Measurements from ENCODE around the gene DUSP18.
"Not testable (repeated sequence)": the region's sequence is repeated elsewhere in the genome, so short reads cannot be mapped to it uniquely, and the experiment has no call there.

The DUSP18 gene

DNA sequence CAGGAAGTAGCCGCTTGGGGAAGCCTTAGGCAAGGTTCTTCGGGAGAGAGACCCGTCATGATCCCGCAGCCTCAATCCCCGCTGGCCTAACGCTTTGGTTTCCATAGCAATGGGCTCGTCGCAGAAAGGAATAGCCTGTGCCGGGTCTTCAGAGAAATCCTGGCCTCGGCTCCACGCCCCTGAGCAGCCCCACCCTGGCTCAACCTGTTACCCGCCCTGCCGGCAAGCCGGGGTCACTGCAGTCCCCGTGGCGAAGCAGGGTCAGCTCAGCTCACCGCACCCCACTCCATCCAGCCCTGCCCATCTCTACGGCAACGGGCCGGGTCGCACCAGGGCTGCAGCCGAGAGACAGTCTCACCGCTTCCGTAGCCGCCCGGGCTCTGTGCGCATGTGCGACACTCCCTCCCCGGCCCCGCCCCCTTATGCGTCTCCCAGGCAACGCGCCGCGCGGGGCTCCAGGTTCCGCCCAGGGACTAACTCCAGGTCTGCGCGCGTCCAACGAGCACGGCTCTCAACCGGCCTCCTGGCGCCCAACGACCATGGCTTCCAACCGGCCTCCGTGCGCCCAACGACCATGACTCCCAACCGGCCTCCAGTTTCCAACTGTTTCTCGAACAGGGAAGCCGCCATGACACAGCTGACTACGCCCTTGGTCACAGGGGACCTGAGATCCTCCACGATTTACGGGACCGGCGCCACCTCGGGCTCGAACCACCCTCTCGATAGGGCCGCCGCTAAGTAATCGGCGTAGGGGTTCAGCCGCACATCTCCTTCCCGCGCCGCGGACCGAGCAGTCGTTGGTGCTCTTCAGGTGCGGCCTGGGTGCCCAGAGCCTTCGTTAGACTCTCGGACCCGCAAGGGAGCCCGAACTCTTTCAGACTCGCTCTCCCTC is at the start of gene DUSP18:
TSS of gene DUSP18 (minus strand) at position 382 of the 892 bp plus-strand sequence. CDS start 3,872 bp downstream, outside the sequence.
- peak; percentile 99 for DNase-seq (ENCODE audit: low spot score)

DNA sequence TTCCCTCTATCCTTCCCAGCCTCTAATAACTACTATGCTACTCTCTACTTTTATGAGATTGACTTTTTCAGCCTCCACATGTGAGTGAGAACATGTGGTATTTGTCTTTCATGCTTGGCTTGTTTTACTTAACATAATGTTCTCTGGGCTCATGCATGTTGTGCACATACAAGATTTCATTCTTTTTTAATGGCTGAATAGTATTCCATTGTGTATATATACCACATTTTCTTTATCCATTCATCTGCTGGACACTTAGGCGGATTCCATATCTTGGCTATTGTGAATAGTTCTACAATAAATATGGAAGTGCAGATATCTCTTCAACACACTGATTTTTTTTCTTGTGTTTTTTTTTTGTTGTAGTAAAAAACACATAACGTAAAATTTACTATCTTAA is 46.4 kb upstream of the DUSP18 start:
- DNase-seq (ENCODE audit: low spot score) = no peak

DNA sequence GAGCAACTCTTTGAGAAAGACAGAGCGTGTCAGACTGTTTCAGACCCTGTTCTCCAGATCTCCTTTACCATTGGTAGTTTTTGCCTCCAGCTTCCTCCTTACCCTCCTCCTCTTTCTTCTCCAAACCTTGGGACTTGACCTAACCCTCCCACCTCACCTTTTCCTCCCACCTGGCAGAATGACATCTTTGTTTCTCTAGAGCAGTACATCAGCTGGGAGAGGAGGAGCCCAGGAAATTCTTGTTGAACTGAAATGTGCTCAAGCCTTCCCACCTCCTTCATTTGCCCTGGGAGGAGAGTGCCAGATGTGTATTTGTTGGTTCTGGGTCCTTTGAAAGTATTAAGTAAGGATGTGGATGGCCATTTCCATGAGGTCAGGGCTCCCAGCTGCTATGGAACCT is 44.4 kb upstream of the DUSP18 start:
- no peak for DNase-seq (ENCODE audit: low spot score)

DNA sequence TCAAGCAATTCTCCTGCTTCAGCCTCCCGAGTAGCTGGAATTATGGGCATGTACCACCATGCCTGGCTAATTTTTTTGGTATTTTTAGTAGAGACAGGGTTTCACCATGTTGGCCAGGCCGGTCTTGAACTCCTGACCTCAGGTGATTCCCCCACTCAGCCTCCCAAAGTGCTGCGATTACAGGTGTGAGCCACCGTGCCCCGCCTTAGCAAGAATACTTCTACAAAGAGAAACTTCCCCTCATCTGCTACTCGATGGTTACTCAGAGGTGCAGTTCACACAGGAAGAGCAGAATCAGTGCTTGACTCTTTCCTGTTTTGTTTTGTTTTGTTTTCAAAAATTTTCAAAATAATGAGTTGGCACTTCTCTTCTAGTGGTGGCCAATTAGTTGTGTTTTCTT is 42.3 kb upstream of the DUSP18 start:
- DNase-seq (ENCODE audit: low spot score) = not testable (repeated sequence)

DNA sequence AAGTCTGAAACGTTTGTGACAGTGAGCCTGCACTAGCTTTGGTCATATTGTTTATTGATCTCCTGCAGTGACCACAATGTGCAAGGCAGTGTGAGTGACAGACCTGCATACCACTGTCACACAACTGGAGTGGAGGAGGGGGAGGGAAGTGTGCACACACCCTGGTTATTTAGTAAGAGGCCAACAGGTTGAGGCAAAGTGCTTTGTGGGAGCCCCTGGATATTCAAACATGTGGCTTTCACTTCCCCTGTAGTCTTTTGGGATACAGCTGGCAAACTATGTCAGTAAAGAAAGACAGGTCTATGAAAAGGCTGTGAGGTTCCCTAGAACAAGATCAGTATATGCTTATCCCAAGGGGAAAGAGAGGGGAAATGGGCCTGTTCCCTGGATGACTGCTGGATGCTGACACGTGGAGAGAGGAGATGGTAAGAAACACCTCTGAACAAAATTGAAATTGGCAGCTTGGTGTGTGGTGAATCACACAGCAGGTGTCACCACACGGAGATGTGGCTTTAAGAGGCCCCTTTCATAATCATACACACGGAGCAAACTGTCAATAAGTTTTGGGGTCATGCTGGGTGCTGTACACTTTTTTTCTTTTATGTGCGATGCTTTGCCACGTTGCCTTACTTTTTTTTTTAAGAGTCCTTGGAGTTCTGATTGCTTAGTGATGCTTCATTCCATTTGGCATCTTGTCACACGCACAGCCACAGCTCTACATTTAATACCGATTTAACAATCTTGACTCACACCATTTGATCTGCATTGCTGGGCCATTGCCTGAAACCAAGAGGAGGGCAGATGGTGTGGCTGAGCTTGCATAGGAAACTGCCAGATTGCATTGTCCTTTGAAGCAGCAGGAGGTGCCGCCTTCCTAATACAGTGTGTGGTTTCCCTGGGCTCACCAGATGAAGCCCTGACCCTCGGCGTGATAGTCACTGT is 38.3 kb upstream of the DUSP18 start:
- DNase-seq (ENCODE audit: low spot score) = peak; percentile 91

DNA sequence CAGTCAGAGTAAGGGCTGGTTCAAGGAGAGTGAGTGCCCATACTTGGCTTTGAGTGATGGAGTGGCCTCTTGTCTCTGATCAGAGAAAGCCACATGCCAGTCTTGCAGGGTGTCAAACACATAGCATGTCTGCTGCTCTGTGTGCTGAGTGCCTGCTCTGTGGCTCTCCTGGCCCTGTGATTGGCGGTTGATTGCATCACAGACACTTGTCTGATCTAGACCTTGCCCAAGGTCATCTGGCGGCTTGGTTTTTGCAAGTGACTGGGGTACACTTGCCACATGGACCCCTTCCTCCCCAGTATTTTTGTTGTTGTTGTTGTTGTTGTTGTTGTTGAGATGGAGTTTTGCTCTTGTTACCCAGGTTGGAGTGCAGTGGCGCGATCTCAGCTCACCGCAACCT is 37.3 kb upstream of the DUSP18 start:
- DNase-seq (ENCODE audit: low spot score) = no peak

DNA sequence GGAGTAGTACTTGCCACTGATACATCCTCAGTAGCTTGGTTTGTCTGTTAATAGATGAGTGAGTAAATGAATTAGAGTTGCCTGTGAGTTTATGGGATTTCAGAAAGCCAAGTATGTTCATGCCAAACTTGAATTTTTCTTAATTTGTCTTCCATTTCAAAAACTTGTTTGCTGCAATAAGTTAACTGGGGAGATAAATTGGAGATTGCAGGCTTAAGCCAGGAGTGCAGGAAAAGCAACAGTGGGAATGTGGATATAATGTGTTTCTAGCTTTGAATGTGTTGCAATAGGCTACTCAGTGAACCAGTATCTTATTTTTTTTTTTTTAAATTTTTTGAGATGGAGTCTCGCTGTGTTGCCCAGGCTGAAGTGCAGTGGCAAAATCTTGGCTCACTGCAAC is 35.2 kb upstream of the DUSP18 start:
- no peak for DNase-seq (ENCODE audit: low spot score)

DNA sequence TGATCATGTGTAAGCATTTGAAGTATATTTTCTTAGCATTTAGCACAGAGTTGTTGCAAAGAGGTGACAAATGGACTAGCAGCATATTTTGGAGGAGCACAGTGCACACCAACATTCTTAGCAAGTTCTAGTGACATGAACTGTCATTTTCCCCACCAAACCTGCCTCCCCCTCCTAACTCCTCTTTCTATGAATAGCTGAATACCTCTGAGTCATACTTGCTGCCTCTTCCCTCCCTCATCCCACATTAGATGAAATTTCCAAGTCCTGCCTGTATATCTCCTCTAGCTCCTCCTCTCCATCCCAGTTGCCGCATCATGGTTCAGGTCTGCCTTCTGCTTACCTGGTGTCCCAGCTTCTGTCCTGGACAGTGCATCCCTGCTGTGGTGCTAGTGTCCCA is 34.2 kb upstream of the DUSP18 start:
- DNase-seq (ENCODE audit: low spot score) = peak; percentile 75

DNA sequence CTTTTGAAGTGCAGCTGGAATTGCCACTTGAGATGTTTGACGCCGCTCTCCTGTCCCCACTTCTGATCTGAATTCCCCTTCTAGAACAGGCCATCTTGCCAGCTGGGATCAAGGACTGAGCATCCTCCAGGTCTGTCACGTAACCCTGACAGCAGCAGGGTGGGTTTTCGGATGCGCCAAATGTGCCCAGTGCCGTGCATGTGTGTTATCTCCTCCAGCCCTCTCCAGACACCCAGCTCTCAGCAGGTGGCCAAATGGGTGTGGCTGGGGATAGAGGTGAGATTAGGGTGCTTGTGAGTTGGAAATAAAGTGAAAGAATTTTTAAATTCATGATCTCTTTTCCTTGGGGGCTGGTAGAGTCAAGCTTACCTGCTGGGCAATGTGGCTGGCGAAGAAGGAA is 30.3 kb upstream of the DUSP18 start:
- DNase-seq (ENCODE audit: low spot score) = no peak

DNA sequence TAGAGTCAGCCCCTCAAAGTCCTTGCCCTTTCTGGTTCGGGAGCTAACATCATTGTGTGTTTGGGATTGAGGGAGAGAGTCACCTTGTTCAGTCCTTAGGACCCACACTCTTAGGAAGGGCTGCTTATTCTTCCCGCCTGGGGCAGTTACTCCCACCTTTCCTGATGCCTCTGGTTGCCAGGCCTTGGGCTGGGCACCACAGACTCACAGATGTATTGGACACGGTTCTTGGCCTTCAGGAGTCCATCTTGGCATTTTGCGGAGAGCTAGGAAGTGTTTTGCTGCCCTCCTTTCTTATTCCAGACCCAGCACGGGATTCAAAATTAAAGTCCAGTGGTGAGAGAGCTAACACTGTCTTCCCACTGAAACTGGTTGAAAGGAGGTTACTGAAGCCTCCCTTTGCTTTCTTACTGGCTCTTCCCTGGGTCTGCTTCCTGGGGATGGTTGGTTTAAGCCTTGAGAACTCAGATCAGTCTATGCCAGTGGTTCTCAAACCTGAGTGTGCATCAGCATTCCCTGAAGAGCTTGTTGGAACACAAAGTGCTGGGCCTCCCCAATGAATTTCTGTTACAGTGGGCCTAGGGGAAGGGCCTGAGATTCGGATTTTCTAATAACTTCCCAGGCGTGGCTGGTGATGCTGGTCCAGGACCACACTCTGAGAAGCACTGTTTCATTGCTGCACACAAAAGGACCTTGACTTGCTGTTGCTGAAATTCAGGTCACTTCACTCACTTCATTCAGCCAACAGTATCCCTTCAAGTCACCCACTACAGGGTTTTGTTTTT is 28.4 kb upstream of the DUSP18 start:
- peak; percentile 2 for DNase-seq (ENCODE audit: low spot score)

DNA sequence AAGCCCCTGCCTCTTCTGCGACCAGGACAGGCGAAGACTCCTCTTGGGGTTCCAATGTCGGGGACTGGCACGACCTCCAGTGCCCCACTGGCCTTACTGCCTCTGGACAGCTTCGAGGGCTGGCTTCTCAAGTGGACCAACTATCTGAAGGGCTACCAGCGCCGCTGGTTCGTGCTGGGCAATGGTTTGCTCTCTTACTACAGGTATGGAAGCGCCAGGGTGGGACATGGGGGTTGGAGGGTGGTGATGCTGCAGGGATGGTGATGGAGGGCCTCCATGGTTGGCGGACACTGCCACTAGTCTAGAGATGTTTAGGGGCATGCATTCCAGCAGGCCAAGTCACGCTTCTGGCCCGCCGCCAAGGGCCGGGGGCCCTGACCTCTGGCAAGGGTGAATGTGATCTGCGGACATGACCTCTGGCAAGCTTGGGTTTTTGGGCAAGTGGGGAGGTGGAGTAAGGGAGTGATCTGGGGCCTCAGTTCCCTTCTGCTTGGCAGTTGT is 27.7 kb upstream of the DUSP18 start:
- DNase-seq (ENCODE audit: low spot score) = peak; percentile 2

DNA sequence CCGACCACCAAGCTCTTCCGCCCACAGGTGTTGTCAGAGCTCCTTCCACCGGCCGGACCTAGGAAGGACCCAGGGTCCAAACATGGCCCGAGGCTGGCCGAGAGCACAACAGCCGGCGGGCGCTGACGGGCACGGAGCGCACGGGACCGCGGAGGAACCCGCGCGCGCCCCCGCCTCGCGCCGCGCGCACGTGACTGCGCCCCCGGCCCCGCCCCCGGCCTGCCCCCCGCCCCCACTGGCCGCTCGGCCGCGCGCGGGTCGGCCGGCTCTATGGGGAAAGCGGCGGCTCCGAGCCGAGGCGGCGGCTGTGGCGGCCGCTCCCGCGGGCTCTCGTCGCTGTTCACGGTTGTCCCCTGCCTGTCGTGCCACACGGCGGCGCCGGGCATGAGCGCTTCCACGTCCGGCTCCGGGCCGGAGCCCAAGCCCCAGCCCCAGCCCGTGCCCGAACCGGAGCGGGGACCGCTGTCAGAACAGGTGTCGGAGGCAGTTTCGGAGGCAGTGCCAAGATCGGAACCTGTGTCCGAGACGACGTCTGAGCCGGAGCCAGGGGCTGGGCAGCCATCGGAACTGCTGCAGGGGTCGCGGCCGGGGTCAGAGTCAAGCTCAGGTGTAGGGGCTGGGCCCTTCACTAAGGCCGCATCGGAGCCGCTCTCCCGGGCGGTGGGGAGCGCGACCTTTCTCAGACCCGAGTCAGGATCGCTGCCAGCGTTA is 27.1 kb upstream of the DUSP18 start, which contains the start of gene OSBP2:
TSS of gene OSBP2 (plus strand) at position 235 of the 711 bp plus-strand sequence. CDS start at position 271, 36 bp downstream.
- DNase-seq (ENCODE audit: low spot score) = peak; percentile 9

DNA sequence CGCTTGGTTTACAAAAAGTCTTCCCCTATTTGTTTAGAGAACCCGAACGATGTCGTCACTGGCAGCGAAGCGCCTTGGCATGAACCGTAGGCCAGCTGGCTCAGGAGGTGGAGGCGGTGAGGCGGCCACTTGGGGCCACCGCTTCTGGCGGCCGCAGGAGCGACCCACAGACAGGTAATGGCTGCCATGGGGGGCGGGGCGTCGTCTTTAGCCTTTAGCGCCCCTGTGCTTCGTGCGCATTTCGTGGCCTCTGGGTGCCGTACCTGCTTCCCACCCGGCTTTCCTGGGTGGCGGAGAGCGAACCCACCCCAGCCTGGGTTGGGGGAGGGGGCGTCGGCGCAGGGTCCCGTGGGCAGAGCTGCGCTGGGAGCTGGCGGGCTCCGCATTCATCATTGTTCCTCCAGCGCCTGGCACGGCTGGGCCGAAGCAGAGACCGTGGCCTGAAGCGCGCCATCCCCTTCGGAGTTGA is 26.5 kb upstream of the DUSP18 start:
- DNase-seq (ENCODE audit: low spot score) = peak; percentile 16

DNA sequence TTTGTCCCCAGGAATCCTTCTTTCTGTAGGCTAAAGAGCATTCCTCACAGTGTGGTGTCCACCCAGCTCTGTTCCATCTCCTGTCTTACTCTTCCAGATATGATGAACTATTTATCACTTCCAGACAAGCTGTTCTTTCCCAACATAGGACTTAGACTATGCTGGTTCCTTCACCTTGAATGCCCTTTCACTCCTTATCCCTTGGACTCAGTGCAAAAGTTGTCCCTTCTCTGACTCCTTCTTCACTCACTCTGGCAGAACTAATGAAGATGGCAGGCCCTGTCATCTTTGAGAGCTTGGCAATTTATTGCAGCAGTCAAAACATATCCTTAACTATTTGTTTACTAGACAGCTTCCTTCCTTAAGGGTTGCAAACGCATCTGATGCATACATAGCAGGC is 23.5 kb upstream of the DUSP18 start:
- DNase-seq (ENCODE audit: low spot score) = peak; percentile 4

DNA sequence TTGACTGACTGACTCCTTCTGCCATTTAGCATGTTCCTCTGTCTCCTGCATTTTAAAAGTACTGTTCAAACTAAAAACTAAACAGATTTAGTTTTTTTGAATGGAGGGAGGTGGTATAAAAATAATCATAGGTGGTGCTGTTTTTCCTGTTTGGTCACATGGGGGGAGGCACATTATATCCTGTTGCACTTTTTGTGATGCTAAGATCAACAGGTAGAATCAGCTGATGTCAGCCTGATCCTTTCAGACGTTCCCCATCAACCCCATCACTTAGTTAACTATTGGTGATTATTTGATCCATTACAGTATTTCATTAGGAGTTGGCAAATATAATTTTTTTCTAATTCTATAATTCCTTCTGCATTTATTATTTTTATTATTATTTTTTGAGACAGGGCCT is 21.9 kb upstream of the DUSP18 start:
- DNase-seq (ENCODE audit: low spot score) = no peak

DNA sequence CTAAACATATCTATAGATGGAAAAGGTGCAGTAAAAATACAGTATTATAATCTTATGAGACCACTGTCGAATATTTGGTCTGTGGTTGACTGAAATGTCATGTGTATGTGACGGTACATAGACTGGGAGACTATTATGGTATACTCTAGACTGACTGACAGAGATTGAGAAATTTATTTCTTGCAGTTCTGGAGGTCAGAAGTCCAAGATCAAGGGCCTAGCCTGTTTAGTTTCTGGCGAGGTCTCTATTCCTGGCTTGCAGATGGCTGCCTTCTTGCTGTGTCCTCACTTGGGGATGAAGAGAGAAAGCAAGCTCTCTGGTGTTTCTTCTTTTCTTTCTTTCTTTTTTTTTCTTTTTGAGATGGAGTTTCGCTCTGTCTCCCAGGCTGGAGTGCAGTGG is 19.7 kb upstream of the DUSP18 start:
- DNase-seq (ENCODE audit: low spot score) = no peak

DNA sequence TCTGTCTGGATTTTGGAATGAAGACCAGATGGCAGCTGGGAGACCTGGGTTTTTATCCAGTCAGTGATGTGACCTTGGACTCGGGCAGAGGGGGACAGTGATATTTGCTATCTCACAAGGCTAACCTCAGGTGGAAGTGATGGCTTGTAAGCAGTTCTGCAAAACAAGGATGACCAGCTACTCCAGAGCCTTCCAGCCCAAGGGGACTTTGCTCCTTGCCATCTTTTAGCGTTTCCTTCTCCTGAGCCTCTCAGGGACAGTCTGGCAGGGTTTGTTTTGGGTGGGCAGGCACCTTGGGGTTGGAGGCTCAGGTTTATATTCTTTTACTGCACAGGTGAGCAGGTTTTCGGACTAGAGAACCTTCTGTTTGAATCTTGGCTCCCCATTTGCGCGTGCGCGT is 17.5 kb upstream of the DUSP18 start:
- DNase-seq (ENCODE audit: low spot score) = no peak

DNA sequence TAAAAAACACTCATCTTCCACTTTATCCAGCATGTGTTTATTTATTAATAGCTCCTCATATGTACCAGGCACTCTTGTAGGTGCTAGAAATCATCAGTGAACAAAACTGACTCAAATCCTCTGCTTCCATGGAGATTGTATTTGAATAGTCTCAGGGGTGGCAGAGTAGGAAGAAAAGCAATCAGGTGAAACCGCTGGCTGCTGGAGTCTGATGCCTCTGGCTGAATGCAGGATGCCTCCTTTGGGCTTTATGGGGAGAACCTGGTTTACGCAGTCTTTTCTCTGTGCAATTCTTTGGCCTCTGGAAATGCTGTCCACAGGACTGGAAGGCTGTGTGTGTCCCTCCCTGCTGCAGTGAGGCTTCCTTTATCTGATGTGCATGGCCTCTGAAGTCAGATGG is 14.2 kb upstream of the DUSP18 start:
- DNase-seq (ENCODE audit: low spot score) = no peak

DNA sequence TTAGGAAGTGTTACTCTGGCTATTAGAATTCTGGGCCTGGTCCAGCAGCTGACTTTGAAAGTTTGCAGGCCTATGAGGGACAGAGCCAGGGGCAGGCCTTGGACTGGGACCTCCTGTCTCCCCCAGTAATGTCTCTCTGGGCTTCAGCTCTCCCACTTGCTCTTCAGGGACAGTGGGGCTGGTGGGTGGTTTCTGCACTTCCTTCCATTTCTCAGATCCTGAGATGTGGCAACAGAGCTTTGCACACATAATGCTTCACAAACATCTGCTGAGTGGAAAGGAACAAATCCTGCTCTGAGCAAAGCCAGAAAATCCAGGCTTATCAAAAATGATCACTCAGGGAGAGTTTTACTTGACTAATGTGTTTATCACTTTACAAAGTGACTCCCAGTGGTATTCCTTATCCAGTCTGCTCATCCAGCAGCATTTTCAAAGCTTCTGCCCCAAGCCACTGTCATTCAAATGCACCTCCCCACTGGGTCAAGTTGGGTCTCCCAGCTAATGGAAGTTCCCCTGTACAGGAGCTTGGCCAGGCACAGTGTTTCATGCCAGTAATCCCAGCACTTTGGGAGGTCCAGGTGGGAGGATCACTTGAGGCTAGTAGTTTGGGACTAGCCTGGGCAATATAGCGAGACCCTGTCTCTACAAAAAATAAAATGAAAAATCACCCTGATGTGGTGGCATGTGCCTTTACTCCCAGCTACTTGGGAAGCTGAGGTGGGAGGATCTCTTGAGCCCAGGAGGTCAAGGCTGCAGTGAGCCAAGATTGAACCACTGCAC is 13.5 kb upstream of the DUSP18 start:
- DNase-seq (ENCODE audit: low spot score) = no peak

All from AG08395 (cell line).